HG03095 (cell line): ENCODE data around the gene RBP2.

Experiments used
- ATAC-seq: cut with Tn5 transposase; IDR thresholded peaks from one replicate; pipeline ENCODE4 v1.9.1; 2021; ENCODE audit warnings: moderate library complexity; ENCODE audit not compliant: unreplicated experiment

RBP2 gene

DNA sequence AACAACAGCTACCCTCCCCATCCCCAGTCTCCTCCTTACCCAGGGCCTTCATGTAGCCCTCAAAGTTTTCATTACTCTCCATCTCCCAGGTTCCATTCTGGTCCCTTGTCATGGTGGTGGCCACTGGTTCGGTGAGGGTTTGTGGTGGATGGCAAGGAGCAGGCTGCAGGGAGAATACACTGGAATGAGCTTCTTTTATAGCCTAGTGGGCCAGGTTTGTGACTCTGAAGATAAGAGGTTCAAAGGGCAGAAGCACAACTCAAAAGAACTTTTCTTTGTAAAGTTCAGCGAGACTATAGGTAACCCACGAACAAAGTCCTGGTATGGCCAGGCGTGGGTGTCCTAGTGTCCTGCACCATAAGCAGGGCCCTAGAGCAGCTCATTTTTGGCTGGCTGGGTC lies at the start of gene RBP2:
Gene RBP2, minus strand, starts transcription at position 169 of the 400 bp plus-strand sequence. Its CDS starts 57 bp downstream, at position 112.
- ATAC-seq: no peak

DNA sequence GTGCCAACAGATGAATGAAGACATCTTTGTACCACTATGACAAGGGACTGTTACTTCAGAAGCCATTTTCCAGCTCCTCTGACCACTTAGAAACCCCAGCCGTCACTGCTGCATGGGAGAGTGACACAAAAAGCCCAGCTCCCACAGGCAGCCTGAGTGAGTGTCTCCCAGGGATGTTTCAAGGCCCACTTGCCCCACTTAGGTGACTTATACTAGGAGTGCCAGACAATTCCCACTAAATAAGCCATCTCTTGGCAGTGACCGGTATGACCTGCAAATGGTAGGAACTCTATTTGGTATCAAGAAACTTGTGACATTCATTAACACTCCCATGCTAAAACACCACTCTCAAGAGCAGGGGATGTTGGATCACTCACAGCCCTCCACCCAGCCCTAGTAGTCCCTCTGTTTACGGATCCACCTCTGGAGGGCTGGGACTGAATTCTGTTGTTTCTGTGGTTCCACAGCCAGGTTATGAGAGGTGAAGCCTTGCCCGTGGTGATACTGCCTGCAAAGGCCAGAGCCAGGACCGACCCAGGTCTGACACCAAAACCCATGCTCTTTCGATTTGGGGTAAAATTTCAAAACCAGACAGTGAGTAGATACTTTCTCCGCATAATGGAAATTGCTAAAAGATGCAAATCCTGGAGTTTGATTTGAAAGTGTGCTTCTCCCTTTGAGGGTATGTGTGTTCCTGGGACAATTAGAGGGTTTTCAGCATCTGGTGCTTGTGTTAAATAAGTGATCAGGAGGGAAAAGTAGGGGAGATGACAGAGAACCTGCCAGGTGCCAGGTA lies 48.7 kb upstream of the RBP2 start:
- ATAC-seq: no peak

DNA sequence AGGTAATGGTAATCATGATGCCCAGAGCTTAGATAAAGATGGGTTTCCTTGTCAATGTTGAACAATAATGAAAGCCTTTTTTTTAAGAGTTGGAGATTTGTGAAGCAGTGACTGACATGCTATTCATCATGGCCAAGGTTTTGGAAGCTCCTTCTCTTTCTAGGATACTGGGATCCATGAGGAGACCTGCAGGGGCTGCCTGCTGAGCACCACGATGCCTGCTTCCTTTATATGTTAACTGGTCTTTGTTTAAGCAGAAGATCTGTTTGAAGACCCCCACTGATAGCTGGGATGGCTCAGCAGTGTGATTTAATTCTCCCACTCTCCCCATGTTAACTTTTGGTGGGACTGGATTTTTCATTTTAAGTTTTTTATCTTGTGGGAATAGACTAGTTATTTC lies 47.4 kb upstream of the RBP2 start:
- no peak for ATAC-seq

DNA sequence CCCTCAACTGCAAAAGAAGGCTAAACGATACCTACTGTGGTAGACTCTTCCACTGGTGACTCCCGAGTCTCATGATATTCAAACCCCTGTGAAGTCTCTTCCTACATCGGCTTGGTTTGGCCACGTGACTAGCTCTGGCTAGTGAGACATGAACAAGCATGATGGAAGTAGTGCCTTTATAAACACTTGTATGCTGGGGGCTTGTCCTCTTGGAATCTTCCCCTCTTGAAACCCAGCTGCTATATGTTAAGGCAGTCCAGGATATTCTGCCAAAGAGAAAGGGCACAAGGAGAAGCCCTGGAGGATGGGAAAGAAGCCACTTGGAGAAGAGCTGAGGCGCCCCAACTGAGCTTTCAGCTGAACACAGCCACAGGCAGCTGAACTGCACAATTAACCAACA lies 46.9 kb upstream of the RBP2 start:
- ATAC-seq: no peak

DNA sequence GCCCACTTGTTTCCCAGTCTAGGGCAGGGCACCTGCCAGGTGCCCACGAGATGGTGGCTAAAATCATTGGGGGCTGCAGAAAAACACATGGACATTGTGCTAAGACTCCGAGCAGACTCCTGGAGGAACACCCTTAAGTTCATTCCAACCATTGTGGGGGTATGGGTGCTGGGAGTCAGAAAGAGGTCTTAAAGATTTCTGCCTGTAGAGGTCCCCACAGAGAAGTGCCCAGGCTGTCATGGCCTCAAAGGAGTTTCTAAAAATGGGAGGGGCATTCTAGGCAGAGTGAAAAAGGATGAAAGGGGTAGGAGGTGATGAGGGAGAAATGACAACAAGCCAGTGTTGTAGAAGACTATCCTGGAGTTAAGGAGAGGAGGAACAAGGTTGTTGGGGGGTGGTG lies 46.1 kb upstream of the RBP2 start:
- ATAC-seq: no peak

DNA sequence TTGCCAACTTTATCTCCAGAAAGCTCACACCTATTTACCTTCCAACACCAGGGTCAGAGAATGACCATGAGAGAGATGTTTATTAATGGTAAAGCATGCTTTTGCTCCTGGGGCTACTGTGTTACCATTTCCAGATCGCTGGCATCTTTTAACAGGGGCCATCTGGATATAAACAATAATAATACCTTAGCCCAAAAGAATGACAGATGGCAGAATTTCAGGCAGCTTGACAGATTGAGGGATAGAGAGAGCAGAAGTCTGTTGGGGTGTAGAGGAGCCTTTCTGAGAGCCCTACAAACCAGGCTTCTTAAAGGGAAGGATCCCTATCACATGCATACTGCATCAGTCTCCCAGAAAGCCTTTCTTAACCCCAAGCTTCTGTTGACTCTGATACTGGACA lies 45.5 kb upstream of the RBP2 start:
- ATAC-seq: no peak

DNA sequence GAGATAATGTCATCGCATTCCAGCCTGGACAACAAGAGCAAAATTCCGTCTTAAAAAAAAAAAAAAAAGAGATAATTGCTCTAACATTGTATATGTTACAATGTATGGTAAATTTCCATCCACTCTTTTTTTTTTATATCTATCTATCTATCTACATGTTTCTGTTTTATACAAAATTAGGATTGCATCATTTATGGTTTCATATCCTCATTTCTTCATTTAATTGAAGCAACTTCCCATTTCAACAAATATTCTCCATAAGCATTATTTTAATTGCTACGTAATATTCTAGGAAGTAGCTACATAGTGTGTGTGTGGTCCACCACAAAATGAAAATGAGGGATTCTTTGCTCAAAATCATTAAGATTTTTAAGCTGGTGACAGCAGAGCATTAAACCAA lies 44.8 kb upstream of the RBP2 start:
- ATAC-seq: no peak

DNA sequence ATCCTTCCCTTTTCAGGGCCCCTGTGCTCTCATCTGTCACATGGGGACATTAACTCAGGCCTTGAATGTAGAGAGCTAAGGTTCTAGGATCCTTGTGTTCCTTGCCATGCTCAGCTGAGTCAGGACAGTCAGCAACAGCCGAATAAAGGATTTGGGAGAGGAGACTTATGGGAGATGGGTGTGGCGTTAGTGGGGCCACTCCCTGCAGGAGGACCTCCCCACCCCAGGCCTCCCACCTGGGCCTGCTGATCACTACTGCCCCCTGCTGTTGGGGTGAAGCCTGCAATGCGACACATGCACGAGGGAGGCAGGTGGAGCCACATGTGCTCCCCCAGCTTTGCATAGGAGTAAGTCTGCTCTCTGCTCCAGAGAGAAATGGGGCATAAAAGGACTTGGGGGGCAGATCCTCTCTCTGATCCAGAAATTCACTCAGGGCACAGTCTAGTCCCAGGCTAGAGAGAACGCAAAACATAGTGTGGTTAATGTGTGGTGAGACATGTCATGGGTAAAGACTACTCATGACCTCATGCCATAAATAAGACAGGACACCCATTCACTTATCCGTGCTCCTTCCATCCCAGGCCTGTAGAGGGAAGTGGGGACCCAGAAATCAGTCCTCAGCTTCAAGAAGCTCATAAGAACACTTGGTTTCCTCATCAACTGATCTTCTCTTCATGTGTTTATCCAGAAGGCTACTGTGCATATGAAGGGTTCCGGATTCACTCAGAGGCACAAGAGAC lies 43.9 kb upstream of the RBP2 start:
- no peak for ATAC-seq

DNA sequence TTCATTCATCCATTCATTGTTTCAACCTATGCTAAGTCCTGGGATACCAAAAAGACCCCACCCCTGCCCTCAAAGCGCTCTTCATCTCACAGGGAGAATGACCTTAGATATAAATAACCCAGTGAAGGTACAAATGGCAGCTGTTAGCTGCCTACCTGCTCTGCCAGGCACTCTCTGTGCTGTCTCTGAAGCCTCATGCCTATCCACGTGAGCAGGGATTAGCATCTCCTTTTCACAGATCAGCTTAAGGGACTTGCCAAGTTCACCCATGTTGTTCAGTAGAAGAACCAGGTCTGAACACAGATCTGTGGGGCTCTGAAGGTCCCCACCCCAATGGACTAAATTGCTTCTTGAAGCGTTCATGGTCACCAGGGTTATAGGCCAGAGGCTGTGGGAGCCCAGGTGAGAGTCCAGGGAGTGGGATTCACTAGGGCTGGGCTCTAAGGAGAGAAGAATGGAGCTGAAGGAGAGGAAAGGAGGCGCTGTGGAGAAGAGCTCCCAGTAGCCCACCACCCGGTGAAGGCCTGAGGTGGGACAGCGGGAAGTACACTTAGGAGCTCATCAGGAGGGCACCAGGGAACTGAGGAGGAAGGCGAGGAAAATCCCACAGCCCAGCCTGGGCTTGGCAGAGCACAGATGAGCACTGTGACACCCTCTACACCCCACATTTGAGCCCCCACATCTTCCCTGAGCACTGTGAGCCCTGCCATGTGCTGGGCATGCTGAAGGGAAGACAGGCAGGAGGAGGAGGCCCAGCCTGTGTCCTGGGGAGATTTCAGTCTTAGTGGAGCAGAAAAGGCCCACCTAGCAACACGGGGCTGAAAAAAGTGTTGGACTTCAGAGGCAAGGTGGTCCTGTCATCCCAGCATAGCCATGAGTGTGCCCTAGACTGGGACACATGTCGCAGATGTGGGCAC lies 42.9 kb upstream of the RBP2 start:
- no peak for ATAC-seq

DNA sequence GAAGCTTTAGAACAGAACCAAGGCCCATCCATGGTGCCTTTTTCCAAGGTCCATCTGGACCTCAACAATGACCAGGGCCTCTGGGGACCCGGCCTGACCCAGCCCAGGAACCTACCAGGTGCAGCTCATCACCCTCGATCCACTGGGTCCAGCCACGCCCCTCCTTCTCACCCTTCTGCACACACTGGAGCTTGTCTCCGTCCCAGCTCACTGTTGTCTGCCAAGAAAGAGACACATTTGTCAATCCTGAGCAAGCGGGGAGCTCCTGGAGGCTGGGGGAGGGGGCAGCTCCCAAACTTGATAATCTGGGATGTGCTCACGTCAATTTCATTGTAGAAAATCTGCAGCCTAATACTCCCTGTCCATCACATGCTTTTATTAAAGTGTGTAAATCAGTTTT lies 42.0 kb upstream of the RBP2 start:
- ATAC-seq: no peak

DNA sequence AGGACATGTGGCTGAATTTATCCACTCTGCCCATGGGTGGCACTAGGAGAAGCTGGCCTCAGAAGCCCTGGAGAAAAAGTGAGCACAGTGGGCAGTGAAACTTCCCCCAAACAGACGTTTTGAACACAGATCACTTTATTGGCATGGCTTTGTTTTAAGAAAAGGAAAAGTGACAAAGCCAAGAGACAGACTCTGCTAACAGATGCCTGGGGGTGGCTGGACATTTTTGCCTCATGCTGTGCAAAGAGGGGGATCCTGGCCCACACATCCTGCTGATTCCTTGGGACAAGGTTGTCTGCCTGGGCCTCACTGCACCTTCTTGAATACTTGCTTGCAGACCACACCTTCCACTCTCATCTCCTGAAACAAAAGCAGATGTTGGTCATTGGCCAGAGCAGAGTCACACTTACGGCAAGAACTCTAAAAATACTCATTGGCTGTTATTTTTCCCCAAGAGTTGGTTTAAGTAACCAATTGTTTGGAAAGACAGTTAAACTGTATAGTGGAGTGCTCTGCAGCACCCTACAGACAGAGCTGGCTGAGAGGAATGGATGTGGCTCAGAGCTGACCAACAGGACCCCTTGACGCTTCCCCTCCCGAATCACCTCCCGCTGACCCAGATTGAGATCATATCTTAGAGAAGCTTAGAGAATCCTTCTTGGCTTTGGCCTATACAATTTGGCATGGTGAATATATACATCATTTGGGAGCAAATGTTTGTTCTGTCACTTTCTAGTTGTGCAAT lies 41.2 kb upstream of the RBP2 start:
- no peak for ATAC-seq

DNA sequence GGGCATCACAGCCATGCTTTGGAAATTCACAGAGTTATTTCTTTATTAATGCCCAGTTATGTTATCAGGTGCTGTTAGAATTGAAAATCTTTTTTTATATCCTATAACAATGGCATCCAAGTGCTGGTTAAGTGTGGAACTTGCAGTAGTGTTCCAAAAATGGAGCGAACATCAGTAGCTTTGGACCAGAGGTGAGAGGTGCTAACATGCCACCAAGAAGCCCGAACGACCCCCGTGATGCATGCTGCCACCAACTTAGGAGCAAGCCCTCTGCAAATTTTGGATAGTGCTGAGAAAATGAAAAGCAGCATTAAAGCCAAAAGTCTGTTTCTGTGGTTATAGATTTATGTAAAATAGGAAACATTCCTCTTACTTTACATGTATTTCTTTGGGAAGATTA lies 38.4 kb upstream of the RBP2 start:
- no peak for ATAC-seq

DNA sequence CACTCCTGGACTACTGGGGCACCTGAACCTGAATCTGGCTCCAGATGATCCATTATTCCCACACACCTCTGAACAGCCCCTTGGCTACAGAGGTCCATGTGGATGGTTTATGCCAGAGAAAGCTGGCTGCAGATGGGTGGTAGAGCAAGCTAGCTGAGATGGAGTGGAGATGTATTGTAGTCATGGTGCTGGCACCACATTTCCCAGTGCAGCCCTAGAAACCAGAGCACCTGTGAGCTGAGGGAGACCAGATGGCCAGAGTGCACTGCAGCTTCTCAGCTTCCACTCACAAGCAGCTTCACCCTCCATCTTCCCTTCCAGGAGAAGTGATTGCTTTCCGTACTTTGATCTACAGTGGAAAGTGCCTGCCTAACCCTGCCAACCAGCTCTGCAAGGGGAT lies 33.3 kb upstream of the RBP2 start:
- no peak for ATAC-seq

DNA sequence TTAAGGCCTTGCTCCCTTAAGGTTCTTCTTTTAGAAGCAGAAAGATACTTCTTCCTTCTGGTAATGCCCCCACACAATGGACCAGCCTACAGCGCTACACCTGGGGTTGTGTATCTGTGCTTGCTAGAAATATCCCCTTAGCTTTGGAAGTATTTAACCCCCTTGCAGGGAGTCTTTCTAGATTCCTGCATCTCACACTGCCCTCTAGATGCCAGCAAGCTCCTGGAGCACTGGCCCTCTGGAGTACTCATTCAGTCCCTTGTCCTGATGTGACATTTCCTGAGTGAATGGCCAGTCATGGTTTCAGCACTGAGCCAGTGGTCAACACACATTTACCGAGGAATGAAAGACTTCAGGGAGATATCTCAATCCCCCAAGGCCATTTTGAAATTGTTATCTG lies 30.4 kb upstream of the RBP2 start:
- ATAC-seq: no peak

DNA sequence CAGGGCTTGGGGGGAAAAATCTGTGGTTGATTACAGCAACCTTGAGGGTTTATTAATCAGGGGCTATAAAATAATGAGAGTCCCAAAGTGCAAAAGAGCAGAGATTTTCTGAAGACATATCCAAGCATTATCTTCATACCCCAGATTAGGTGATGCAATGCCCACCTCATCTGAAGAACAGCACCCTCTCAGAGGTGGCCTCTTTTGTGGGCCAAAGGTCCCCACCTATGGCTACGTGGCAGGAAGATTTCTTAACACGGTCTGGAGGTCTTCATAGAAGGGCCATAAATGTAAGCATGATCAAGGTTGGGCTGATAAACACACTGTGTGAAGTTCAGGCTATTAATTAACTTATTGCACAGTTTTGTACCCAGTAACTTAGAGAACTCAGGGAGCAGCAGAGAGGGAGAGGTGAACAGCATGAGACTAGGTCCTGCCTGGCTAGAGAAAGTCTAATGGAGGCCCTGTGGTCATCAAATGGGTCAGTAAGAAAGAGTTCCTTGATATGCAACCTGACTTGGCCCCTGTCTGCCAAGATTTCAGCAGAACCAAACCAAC lies 29.6 kb upstream of the RBP2 start:
- no peak for ATAC-seq

DNA sequence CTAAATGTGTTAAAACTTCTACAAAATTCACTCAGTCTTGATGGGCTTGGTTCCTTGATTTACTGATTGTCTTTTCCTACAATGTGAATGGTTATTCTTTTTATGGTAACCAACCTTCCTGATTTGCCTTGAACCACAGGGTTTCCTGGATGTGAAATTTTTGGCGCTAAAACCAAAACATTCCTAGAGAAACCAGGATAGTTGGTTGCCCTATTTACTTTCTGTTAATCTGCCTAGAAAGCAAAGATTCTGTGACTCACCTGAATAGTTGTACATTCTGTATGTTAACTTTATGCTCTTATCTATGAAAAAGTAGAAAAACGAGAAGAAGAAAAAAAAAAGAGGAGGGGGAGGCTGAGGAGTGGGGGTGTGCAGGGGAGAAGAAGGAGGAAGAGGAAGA lies 23.2 kb upstream of the RBP2 start:
- ATAC-seq: no peak

DNA sequence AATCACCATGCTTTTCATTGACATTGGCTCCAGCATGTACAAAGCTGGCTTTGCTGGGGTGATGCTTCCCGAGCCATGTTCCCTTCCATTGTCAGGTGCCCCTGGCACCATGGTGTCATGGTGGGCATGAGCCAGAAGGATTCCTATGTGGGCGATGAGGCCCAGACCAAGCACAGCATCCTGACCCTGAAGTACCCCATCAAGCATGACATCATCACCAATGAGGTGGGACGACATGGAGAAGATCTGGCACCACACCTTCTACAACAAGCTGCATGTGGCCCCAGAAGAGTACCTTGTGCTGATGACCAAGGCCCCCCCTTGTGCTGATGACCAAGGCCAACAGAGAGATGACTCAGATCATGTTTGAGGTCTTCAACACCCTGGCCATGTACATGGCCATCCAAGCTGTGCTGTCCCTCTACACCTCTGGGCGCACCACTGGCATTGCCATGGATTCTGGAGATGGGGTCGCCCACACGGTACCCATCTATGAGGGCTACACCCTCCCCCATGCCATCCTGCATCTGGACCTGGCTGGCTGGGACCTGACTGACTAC lies 17.6 kb upstream of the RBP2 start:
- ATAC-seq: no peak

DNA sequence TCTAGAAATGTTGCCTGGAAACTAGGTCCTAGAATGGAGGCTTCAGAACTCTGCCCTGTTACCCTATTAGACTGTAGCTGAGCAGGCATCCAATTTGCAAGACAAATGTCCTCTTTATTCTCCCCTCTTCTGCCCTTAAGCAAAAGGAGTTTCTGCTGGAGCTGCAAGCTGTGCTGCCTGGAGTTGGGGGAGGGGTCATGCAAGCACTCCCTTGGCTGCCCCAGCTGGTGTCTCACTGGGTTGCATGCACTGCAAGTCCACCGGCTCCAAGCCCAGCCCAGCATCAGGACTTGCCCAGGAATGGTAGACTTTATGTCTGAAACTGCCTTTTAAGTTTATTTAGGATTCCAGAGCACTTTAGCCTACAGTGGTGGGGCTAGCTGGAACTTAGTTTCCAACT lies 15.7 kb upstream of the RBP2 start:
- no peak for ATAC-seq

DNA sequence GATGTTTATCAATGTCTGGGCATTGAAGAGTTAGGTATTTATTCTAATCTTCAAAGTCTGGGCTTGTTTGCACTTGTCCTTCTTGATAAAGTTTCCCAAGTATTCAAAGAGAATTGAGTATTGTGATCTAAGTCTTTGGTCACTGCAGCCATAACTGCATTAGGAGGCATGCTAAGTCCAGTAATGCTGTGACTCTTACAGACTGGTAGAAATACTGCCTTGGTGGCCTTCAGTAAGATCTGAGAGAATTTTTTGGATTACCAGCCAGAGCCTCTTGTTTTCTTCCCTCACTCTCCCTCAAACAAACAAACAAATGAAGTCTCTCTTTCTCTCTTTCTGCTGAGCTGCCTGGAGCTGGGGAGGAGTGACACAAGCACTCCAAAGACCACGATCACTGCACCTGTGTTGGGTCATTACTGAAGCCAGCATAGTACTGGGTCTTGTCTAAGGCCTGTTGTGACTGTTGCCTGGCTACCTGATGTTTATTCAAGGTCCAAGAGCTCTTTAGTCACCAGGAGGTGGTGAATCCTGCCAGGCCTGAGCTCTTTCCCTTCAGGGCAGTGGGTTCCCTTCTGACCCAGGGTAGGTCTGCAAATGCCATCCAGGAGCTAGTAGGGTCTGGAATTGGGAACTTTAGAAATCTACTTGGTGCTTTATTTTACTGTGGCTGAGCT lies 14.8 kb upstream of the RBP2 start:
- ATAC-seq: no peak

DNA sequence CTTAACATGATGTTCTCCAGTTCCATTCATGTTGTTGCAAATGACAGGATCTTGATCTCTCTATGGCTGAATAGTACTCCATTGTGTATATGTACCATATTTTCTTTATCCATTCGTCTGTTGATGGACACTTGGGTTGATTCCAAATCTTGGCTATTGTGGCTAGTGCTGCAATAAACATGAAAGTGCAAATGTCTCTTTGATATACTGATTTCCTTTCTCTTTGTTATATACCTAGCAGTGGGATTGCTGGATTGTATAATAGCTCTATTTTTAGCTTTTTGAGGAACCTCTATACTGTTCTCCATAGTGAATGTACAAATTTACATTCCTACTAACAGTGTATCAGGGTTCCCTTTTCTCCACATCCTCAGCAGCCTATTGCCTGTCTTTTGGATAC lies 5.9 kb upstream of the RBP2 start:
- ATAC-seq: no peak
